ENCODE results near the gene KRTAP19-3.
A peak's percentile ranks its signal among the peaks of the same experiment; 100 is the strongest.
"Not testable (repeated sequence)": the region's sequence is repeated elsewhere in the genome, so short reads cannot be mapped to it uniquely, and the experiment has no call there.

KRTAP19-3 gene

GRCh38 chr21:30491963-30492428 lies at the start of gene KRTAP19-3:
KRTAP19-3 (minus strand) TSS chr21:30492013; CDS start chr21:30491957, 56 bp downstream.
- no peak for FAIRE-seq
- DNase-seq (ENCODE audit: insufficient read length, low spot score) = no peak
- TF ChIP-seq, protein P1, sequence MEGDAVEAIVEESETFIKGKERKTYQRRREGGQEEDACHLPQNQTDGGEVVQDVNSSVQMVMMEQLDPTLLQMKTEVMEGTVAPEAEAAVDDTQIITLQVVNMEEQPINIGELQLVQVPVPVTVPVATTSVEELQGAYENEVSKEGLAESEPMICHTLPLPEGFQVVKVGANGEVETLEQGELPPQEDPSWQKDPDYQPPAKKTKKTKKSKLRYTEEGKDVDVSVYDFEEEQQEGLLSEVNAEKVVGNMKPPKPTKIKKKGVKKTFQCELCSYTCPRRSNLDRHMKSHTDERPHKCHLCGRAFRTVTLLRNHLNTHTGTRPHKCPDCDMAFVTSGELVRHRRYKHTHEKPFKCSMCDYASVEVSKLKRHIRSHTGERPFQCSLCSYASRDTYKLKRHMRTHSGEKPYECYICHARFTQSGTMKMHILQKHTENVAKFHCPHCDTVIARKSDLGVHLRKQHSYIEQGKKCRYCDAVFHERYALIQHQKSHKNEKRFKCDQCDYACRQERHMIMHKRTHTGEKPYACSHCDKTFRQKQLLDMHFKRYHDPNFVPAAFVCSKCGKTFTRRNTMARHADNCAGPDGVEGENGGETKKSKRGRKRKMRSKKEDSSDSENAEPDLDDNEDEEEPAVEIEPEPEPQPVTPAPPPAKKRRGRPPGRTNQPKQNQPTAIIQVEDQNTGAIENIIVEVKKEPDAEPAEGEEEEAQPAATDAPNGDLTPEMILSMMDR (IDR thresholded peaks at IDR 0.05; ENCODE audit: insufficient read depth, missing control alignments) = no peak

DNA sequence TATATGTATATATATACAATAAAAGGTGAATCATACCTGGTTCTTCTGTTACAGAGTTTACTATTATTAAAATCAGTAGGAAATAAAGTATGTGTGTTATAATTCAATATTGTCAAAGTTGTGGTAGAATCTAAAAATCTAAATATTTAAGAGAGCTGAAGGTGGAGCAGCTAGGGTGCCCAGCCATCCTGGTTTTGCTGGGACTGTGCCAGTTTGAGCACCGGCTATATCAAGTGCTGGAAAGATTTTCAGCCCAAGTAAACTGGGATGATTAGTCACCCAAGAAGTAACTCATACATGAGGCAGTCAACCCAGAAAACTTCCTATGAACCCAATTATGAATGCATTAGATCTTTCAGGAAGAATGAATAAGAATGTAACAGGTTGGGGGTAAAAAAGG lies 27.1 kb upstream of the KRTAP19-3 start:
- TF ChIP-seq, protein P1 (IDR thresholded peaks at IDR 0.05; ENCODE audit: insufficient read depth, missing control alignments) = no peak
- no peak for FAIRE-seq
- DNase-seq (ENCODE audit: insufficient read length, low spot score) = no peak

DNA sequence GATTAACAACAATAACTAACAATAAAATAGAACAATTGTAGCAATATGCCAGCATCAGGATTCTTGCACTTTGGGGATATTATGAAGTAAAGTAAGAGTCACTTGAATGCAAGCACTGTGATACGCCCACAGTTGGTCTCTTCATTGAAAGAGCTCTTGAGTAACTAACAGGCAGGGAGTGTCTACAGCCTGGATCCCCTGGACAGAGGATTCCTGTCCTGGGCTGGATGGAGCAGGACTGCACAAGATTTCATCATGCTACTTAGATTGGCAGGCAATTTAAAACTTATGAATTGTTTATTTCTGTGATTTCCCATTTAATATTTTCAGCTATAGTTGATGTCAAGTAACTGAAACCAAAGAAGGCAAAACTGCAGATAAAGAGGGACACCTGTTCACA lies 23.9 kb upstream of the KRTAP19-3 start:
- no peak for FAIRE-seq
- TF ChIP-seq, protein P1 (IDR thresholded peaks at IDR 0.05; ENCODE audit: insufficient read depth, missing control alignments) = no peak
- DNase-seq (ENCODE audit: insufficient read length, low spot score) = no peak

DNA sequence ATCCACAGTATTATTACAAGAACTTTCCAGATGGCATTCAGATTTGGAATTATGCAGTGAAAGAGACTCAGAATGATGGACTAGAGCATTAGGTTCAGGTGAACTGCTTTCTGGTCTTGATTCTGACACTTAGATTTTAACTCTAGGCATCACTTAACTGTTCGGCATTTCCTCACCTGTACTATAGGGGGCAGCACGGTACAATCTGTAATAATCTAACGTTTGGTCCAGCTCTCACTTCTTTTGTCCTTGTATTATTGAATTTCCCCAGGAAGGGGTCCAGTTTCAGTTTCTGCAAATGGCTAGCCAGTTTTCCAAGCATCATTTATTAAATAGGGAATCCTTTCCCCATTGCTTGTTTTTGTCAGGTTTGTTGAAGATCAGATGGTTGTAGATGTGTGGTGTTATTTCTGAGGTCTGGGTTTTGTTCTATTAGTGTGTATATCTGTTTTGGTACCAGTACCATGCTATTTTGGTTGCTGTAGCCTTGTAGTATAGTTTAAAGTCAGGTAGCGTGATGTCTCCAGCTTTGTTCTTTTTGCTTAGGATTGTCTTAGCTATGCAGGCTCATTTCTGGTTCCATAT lies 13.9 kb upstream of the KRTAP19-3 start:
- TF ChIP-seq, protein P1 (IDR thresholded peaks at IDR 0.05; ENCODE audit: insufficient read depth, missing control alignments) = peak; percentile 22
- not testable (repeated sequence) for DNase-seq (ENCODE audit: insufficient read length, low spot score); FAIRE-seq

GRCh38 chr21:30502041-30502440 lies 10.2 kb upstream of the KRTAP19-3 start, which contains the start of gene KRTAP19-5:
KRTAP19-5 (minus strand) TSS chr21:30502141; CDS start chr21:30502090, 51 bp downstream.
- DNase-seq (ENCODE audit: insufficient read length, low spot score) = no peak
- TF ChIP-seq, protein P1 (IDR thresholded peaks at IDR 0.05; ENCODE audit: insufficient read depth, missing control alignments) = no peak

GRCh38 chr21:30497065-30497464 lies 5.3 kb upstream of the KRTAP19-3 start, which contains the start of gene KRTAP19-4:
KRTAP19-4 (minus strand) TSS chr21:30497165; CDS start chr21:30497110, 55 bp downstream.
- TF ChIP-seq, protein P1 (IDR thresholded peaks at IDR 0.05; ENCODE audit: insufficient read depth, missing control alignments) = no peak
- FAIRE-seq (no peak), DNase-seq (ENCODE audit: insufficient read length, low spot score) (no peak)

More at GRCh38 chr21:30502041-30502440, 10.2 kb upstream of the KRTAP19-3 start, which contains the start of gene KRTAP19-5:
- no peak for FAIRE-seq

DNA sequence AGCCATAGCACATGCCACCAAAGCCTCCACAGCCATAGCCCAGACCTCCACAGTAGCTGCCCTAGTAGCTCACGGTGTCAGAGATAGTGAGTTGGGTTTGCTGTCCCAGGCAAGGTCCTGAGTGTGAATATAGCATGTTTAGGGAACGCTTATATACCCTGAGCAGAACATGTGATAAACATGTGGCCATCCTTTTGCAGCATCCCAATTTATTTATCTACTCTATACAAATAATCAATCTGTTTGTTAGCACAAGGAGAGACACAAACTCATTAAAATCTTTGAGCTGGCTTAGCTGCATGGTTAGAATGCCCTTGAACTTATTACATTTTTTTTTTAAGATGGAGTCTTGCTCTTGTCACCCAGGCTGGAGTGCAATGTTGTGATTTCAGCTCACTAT lies 4.5 kb downstream of the KRTAP19-3 start, which contains the start of gene KRTAP19-2:
TSS of gene KRTAP19-2 (minus strand) at position 101 of the 400 bp plus-strand sequence. CDS start at position 13, 88 bp downstream.
- TF ChIP-seq, protein P1 (IDR thresholded peaks at IDR 0.05; ENCODE audit: insufficient read depth, missing control alignments) = no peak
- DNase-seq (ENCODE audit: insufficient read length, low spot score) = no peak
- no peak for FAIRE-seq
